ENCODE results near the gene ACAA2. TPM values are rescaled to one million over a fixed set of nuclear protein-coding genes. Genes with fewer than 3 reads are reported as not detected.

ACAA2 gene
- total RNA-seq, 1 donor from 2014 or later: 50.6 TPM

GRCh38 chr18:49859021-49859359 is 45.7 kb upstream of the ACAA2 start:
- Histone ChIP-seq H3K27ac (no peak overlapping the region), H3K4me3 (no peak overlapping the region), H3K36me3 (no peaks in the 10 kb centered on the region), H3K27me3 (no peaks in the 10 kb centered on the region), H3K9me3 (no peaks in the 10 kb centered on the region), H3K4me1 (peaks cover 12% of the 10 kb centered on the region)
- DNase-seq (ENCODE audit: extremely low spot score in 2 of 2): no peak
- intact Hi-C loops (cut with DNase I): loop anchor here (5.0 kb wide), 1 partner anchor 347 kb away; no protein-coding TSS in a partner anchor
- TF ChIP-seq POLR2A (IDR thresholded peaks at IDR 0.05) (no peak), CTCF (IDR thresholded peaks at IDR 0.05) (no peak), POLR2AphosphoS5 (IDR thresholded peaks at IDR 0.05; ENCODE audit: insufficient read depth in 1 of 2, low read depth in 1 of 2) (no peak)

- Histone ChIP-seq H3K4me1 (peaks cover 12% of the 10 kb centered on the region), H3K27ac (no peak overlapping the region), H3K36me3 (no peaks in the 10 kb centered on the region), H3K9me3 (no peaks in the 10 kb centered on the region), H3K4me3 (no peak overlapping the region), H3K27me3 (no peaks in the 10 kb centered on the region)
- intact Hi-C loops (cut with DNase I): loop anchor here (5.0 kb wide), 1 partner anchor 346 kb away; no protein-coding TSS in a partner anchor
- TF ChIP-seq CTCF (IDR thresholded peaks at IDR 0.05) (peak; percentile 50 to 90 (median 80)), POLR2A (IDR thresholded peaks at IDR 0.05) (no peak)
- DNase-seq (ENCODE audit: extremely low spot score in 2 of 2): no peak
Observed at GRCh38 chr18:49858309-49859020, 45.1 kb upstream of the ACAA2 start.

GRCh38 chr18:49857708-49858107 is 44.4 kb upstream of the ACAA2 start:
- intact Hi-C loops (cut with DNase I): loop anchor here (5.0 kb wide), 1 partner anchor 345 kb away; no protein-coding TSS in a partner anchor
- Histone ChIP-seq H3K4me3 (no peak overlapping the region), H3K9me3 (no peaks in the 10 kb centered on the region), H3K27me3 (no peaks in the 10 kb centered on the region), H3K36me3 (no peaks in the 10 kb centered on the region), H3K4me1 (peaks cover 12% of the 10 kb centered on the region), H3K27ac (no peak overlapping the region)
- TF ChIP-seq POLR2A (IDR thresholded peaks at IDR 0.05): no peak
- TF ChIP-seq CTCF (IDR thresholded peaks at IDR 0.05): no peak
- no peak for TF ChIP-seq POLR2AphosphoS5 (IDR thresholded peaks at IDR 0.05; ENCODE audit: insufficient read depth in 1 of 2, low read depth in 1 of 2)
- DNase-seq (ENCODE audit: extremely low spot score in 2 of 2): no peak

GRCh38 chr18:49856496-49856895 is 43.2 kb upstream of the ACAA2 start:
- Histone ChIP-seq H3K27ac (no peak overlapping the region), H3K4me3 (no peak overlapping the region), H3K4me1 (peaks cover 12% of the 10 kb centered on the region), H3K27me3 (no peaks in the 10 kb centered on the region), H3K36me3 (no peaks in the 10 kb centered on the region), H3K9me3 (no peaks in the 10 kb centered on the region)
- DNase-seq (ENCODE audit: extremely low spot score in 2 of 2): no peak
- TF ChIP-seq CTCF (IDR thresholded peaks at IDR 0.05): no peak
- no peak for TF ChIP-seq POLR2AphosphoS5 (IDR thresholded peaks at IDR 0.05; ENCODE audit: insufficient read depth in 1 of 2, low read depth in 1 of 2)
- TF ChIP-seq POLR2A (IDR thresholded peaks at IDR 0.05): no peak
- intact Hi-C loops (cut with DNase I): loop anchor here (5.0 kb wide), 1 partner anchor 344 kb away; no protein-coding TSS in a partner anchor

- Histone ChIP-seq H3K4me3 (no peak overlapping the region), H3K27ac (no peak overlapping the region), H3K36me3 (no peaks in the 10 kb centered on the region), H3K9me3 (no peaks in the 10 kb centered on the region), H3K27me3 (no peaks in the 10 kb centered on the region), H3K4me1 (peaks cover 12% of the 10 kb centered on the region)
- no peak for TF ChIP-seq POLR2A (IDR thresholded peaks at IDR 0.05)
- no peak for TF ChIP-seq POLR2AphosphoS5 (IDR thresholded peaks at IDR 0.05; ENCODE audit: insufficient read depth in 1 of 2, low read depth in 1 of 2)
- TF ChIP-seq CTCF (IDR thresholded peaks at IDR 0.05): no peak
- intact Hi-C loops (cut with DNase I): loop anchor here (5.0 kb wide), 1 partner anchor 344 kb away; no protein-coding TSS in a partner anchor
- DNase-seq (ENCODE audit: extremely low spot score in 2 of 2): no peak
Observed at GRCh38 chr18:49855711-49856415, 42.5 kb upstream of the ACAA2 start.
